Measurements from ENCODE around the gene LAMA3. TPM values are rescaled to one million over a fixed set of nuclear protein-coding genes. Genes with fewer than 3 reads are reported as not detected.

Gene LAMA3
- total RNA-seq, 4 donors from 2014 or later = 155 to 456 (median 173) TPM

DNA sequence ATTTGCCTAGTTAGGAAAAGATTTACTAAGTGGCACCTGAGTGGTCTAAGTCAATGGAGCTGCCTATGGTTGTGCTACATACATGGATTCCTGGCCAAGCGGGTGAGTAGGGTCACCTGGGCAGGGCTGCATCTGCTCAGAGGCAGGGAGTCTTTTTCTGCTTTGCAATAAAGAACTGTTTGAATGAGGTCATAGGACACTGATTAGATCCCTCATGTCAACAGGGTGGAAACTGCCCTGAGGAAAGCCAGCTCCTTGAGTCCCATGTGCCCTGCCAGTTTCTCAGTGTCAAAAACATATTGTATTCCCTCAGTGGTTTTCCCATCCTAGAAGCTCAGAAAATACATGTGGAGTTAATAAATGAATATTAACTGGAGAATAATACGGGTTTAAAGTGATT, 4.6 kb downstream of the LAMA3 start:
- no peak overlapping the region for H3K4me3 ChIP-seq (ENCODE audit: low read depth, poor library complexity, severe bottlenecking)
- intact Hi-C loops (cut with DNase I; ENCODE audit: low total_unique reads) = no loop called here
- 74 to 85% methylated on average over 2 of the region's 2 CpGs for WGBS, 2 donors
- TF ChIP-seq, protein P1, sequence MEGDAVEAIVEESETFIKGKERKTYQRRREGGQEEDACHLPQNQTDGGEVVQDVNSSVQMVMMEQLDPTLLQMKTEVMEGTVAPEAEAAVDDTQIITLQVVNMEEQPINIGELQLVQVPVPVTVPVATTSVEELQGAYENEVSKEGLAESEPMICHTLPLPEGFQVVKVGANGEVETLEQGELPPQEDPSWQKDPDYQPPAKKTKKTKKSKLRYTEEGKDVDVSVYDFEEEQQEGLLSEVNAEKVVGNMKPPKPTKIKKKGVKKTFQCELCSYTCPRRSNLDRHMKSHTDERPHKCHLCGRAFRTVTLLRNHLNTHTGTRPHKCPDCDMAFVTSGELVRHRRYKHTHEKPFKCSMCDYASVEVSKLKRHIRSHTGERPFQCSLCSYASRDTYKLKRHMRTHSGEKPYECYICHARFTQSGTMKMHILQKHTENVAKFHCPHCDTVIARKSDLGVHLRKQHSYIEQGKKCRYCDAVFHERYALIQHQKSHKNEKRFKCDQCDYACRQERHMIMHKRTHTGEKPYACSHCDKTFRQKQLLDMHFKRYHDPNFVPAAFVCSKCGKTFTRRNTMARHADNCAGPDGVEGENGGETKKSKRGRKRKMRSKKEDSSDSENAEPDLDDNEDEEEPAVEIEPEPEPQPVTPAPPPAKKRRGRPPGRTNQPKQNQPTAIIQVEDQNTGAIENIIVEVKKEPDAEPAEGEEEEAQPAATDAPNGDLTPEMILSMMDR (IDR thresholded peaks at IDR 0.05) = no peak
- TF ChIP-seq POLR2A (IDR thresholded peaks at IDR 0.05) = no peak
- no peak for DNase-seq (ENCODE audit: low spot score in 2 of 2)

GRCh38 chr18:23694637-23695430, 5.6 kb downstream of the LAMA3 start:
- DNase-seq (ENCODE audit: low spot score in 2 of 2) = no peak
- 68 to 72% methylated on average over 4 of the region's 4 CpGs for WGBS, 2 donors
- no peak overlapping the region for H3K4me3 ChIP-seq (ENCODE audit: low read depth, poor library complexity, severe bottlenecking)
- intact Hi-C loops (cut with DNase I; ENCODE audit: low total_unique reads) = no loop called here
- TF ChIP-seq, protein P1 (IDR thresholded peaks at IDR 0.05) = no peak
- TF ChIP-seq POLR2A (IDR thresholded peaks at IDR 0.05) = no peak

- no peak overlapping the region for H3K4me3 ChIP-seq (ENCODE audit: low read depth, poor library complexity, severe bottlenecking)
- no peak for TF ChIP-seq POLR2A (IDR thresholded peaks at IDR 0.05)
- no peak for DNase-seq (ENCODE audit: low spot score in 2 of 2)
- intact Hi-C loops (cut with DNase I; ENCODE audit: low total_unique reads) = loop anchor here (5.0 to 10.0 kb wide), 2 partner anchors 79 to 186 kb away; no protein-coding TSS in a partner anchor
- WGBS, 2 donors = 50 to 99% methylated on average over 2 of the region's 2 CpGs
These were observed 11.8 kb downstream of the LAMA3 start for GRCh38 chr18:23701017-23701416.

DNA sequence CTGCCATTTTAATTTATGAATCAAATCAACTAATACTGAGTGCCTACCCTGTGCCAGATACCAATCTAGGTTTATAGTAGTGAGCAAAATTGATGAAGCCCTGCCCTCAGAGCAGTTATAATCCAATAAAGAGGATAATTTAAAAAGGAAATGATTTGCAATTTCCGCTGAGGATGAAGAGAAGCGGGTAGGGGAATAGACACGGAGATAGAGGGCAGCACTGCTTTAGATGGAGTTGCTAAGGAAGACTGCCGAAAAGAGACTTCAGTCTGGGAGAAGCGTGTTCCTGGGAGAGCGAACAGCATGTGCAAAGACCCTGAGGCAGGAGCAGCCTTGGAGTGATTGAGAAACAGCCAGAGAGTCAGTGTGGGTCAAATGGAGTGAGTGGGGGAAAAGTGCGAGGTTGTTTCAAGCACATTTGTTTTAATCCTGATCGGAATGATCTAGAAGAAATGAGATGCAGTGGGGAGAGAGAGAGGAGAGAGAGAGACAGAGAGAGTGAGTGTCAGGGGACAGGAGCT, 12.4 kb downstream of the LAMA3 start:
- H3K4me3 ChIP-seq (ENCODE audit: low read depth, poor library complexity, severe bottlenecking) = no peak overlapping the region
- no peak for DNase-seq (ENCODE audit: low spot score in 2 of 2)
- no peak for TF ChIP-seq POLR2A (IDR thresholded peaks at IDR 0.05)
- TF ChIP-seq, protein P1 (IDR thresholded peaks at IDR 0.05) = no peak
- intact Hi-C loops (cut with DNase I; ENCODE audit: low total_unique reads) = loop anchor here (5.0 to 10.0 kb wide), 2 partner anchors 79 to 187 kb away; no protein-coding TSS in a partner anchor
- 89 to 93% methylated on average over 8 of the region's 8 CpGs for WGBS, 2 donors

GRCh38 chr18:23702606-23703005, 13.4 kb downstream of the LAMA3 start:
- H3K4me3 ChIP-seq (ENCODE audit: low read depth, poor library complexity, severe bottlenecking) = no peak overlapping the region
- intact Hi-C loops (cut with DNase I; ENCODE audit: low total_unique reads) = loop anchor here (5.0 to 10.0 kb wide), 2 partner anchors 80 to 188 kb away; no protein-coding TSS in a partner anchor
- TF ChIP-seq POLR2A (IDR thresholded peaks at IDR 0.05) = no peak
- TF ChIP-seq, protein P1 (IDR thresholded peaks at IDR 0.05) = no peak
- 66 to 82% methylated on average over 4 of the region's 4 CpGs for WGBS, 2 donors
- DNase-seq (ENCODE audit: low spot score in 2 of 2) = no peak
